Hindlimb muscle (tissue), 1 donor: ENCODE results near the gene LORICRIN. TPM values are rescaled to one million over a fixed set of nuclear protein-coding genes. Genes with fewer than 3 reads are reported as not detected.

Source experiments
- DNase-seq: peaks from one replicate; pipeline ENCODE4 v3.0.0-alpha.2; 2013
- polyA plus RNA-seq: library from polyadenylated mRNA; unstranded; fragments of 120-200 nt; gene quantifications from one replicate; pipeline ENCODE4 v1.2.1, GENCODE V29; 2013; ENCODE audit not compliant: insufficient read length

Gene LORICRIN
- polyA plus RNA-seq, 1 donor: not detected

- DNase-seq: peak; percentile 72
These were observed 9.3 kb upstream of the LORICRIN start for GRCh38 chr1:153250166-153250565.

- DNase-seq: no peak
These were observed 8.4 kb upstream of the LORICRIN start for GRCh38 chr1:153251087-153251486.

- DNase-seq: no peak
These were observed 7.9 kb upstream of the LORICRIN start for GRCh38 chr1:153251562-153251961.

- no peak for DNase-seq
These were observed 7.5 kb upstream of the LORICRIN start for GRCh38 chr1:153251988-153252387.

- no peak for DNase-seq
These were observed 6.4 kb upstream of the LORICRIN start for GRCh38 chr1:153253076-153253475.

- no peak for DNase-seq
These were observed 5.8 kb upstream of the LORICRIN start for GRCh38 chr1:153253693-153254092.

GRCh38 chr1:153260585-153261280, 1.2 kb downstream of the LORICRIN start:
- DNase-seq: no peak

- DNase-seq: peak; percentile 19
These were observed 2.0 kb downstream of the LORICRIN start for GRCh38 chr1:153261281-153262069.

GRCh38 chr1:153262070-153262366, 2.5 kb downstream of the LORICRIN start:
- no peak for DNase-seq

- DNase-seq: no peak
These were observed 3.1 kb downstream of the LORICRIN start for GRCh38 chr1:153262462-153263157.

GRCh38 chr1:153265457-153265856, 6.0 kb downstream of the LORICRIN start:
- DNase-seq: no peak

GRCh38 chr1:153271711-153272110, 12.2 kb downstream of the LORICRIN start:
- no peak for DNase-seq

- no peak for DNase-seq
These were observed 12.7 kb downstream of the LORICRIN start for GRCh38 chr1:153272186-153272585.

- no peak for DNase-seq
These were observed 18.4 kb downstream of the LORICRIN start for GRCh38 chr1:153277852-153278251.

GRCh38 chr1:153288634-153289275, 29.3 kb downstream of the LORICRIN start:
- DNase-seq: no peak

GRCh38 chr1:153291514-153291913, 32.0 kb downstream of the LORICRIN start:
- no peak for DNase-seq

GRCh38 chr1:153292185-153292584, 32.7 kb downstream of the LORICRIN start:
- no peak for DNase-seq

- DNase-seq: no peak
These were observed 33.4 kb downstream of the LORICRIN start for GRCh38 chr1:153292740-153293479.

- no peak for DNase-seq
These were observed 33.9 kb downstream of the LORICRIN start for GRCh38 chr1:153293480-153293775.

- no peak for DNase-seq
These were observed 34.4 kb downstream of the LORICRIN start for GRCh38 chr1:153293851-153294250.

GRCh38 chr1:153302308-153302707, 42.8 kb downstream of the LORICRIN start:
- no peak for DNase-seq

GRCh38 chr1:153305682-153306081, 46.2 kb downstream of the LORICRIN start:
- no peak for DNase-seq
